ENCODE data around the gene PARD6G. TPM values are rescaled to one million over a fixed set of nuclear protein-coding genes. Genes with fewer than 3 reads are reported as not detected.

PARD6G gene
- total and polyA plus RNA-seq, 7 donors: 1.2 to 13.0 (median 7.8) TPM; not detected in 1

- TF ChIP-seq POLR2AphosphoS5 (IDR thresholded peaks at IDR 0.05) (no peak), CTCF (IDR thresholded peaks at IDR 0.05) (no peak), EP300 (IDR thresholded peaks at IDR 0.05) (no peak), POLR2A (IDR thresholded peaks at IDR 0.05) (no peak)
- Histone ChIP-seq H3K4me1 (peaks cover 0 to 19% (median 15%) of the 10 kb centered on the region in 4 donors), H3K36me3 (peaks cover 0 to 4% (median 0%) of the 10 kb centered on the region in 4 donors), H3K9me3 (no peaks in the 10 kb centered on the region), H3K4me3 (no peak overlapping the region), H3K27ac (no peak overlapping the region), H3K27me3 (no peaks in the 10 kb centered on the region)
- intact Hi-C loops (cut with DNase I): loop anchor here (10.0 kb wide), 1 partner anchor 428 kb away; no protein-coding TSS in a partner anchor
- 22 to 42% methylated on average over 1 of the region's 1 CpG for WGBS, 2 donors
- no peak for DNase-seq
Measured at GRCh38 chr18:80112624-80113248, 134.6 kb downstream of the PARD6G start.

- Histone ChIP-seq H3K9me3 (no peaks in the 10 kb centered on the region), H3K27ac (peak overlapping the region; percentile 83 to 94 (median 92)), H3K4me1 (peaks cover 0 to 17% (median 14%) of the 10 kb centered on the region in 4 donors), H3K36me3 (no peaks in the 10 kb centered on the region), H3K27me3 (no peaks in the 10 kb centered on the region), H3K4me3 (peak overlapping the region; percentile 39 to 90 (median 75))
- WGBS, 2 donors: 0 to 1% methylated on average over 34 of the region's 34 CpGs
- TF ChIP-seq EP300 (IDR thresholded peaks at IDR 0.05) (no peak), POLR2A (IDR thresholded peaks at IDR 0.05) (no peak), POLR2AphosphoS5 (IDR thresholded peaks at IDR 0.05) (peak in 1 of 4 donors; percentile 6), CTCF (IDR thresholded peaks at IDR 0.05) (no peak)
- peak; percentile 77 for DNase-seq
- intact Hi-C loops (cut with DNase I): loop anchor here (2.0 to 10.0 kb wide), 3 partner anchors 75 to 425 kb away; partner anchors contain the start of genes RBFA and TXNL4A
Measured at GRCh38 chr18:80109676-80110078, 137.6 kb downstream of the PARD6G start.

- Histone ChIP-seq H3K4me3 (peak within 1 kb of the TSS; percentile 39 to 90 (median 75)), H3K36me3 (no peaks in the 10 kb centered on the region), H3K27ac (peak within 1 kb of the TSS; percentile 83 to 94 (median 92)), H3K27me3 (no peaks in the 10 kb centered on the region), H3K4me1 (peaks cover 0 to 23% (median 13%) of the 10 kb centered on the region in 4 donors), H3K9me3 (no peaks in the 10 kb centered on the region)
- peak; percentile 92 for DNase-seq
- 2% methylated on average over 76 of the region's 76 CpGs for WGBS, 2 donors
- TF ChIP-seq POLR2A (IDR thresholded peaks at IDR 0.05) (no peak), CTCF (IDR thresholded peaks at IDR 0.05) (no peak), POLR2AphosphoS5 (IDR thresholded peaks at IDR 0.05) (peak; percentile 70 to 88 (median 79)), EP300 (IDR thresholded peaks at IDR 0.05) (no peak)
- intact Hi-C loops (cut with DNase I): loop anchor here (2.0 to 5.0 kb wide), 2 partner anchors 74 to 122 kb away; partner anchors contain the start of genes RBFA and TXNL4A
Measured at GRCh38 chr18:80108739-80109675, 138.3 kb downstream of the PARD6G start, which contains the start of gene ADNP2. ADNP2 (plus strand) TSS chr18:80109262; CDS start chr18:80117543, 8,281 bp downstream.

- intact Hi-C loops (cut with DNase I): loop anchor here (2.0 to 5.0 kb wide), 2 partner anchors 73 to 121 kb away; partner anchors contain the start of genes RBFA and TXNL4A
- H3K4me1 ChIP-seq: peaks cover 0 to 32% (median 16%) of the 10 kb centered on the region in 4 donors
- peak overlapping the region; percentile 83 to 94 (median 92) for H3K27ac ChIP-seq
- H3K27me3 ChIP-seq: no peaks in the 10 kb centered on the region
- no peaks in the 10 kb centered on the region for H3K9me3 ChIP-seq
- H3K36me3 ChIP-seq: no peaks in the 10 kb centered on the region
- no peak for DNase-seq
- TF ChIP-seq POLR2A (IDR thresholded peaks at IDR 0.05) (no peak), POLR2AphosphoS5 (IDR thresholded peaks at IDR 0.05) (no peak), CTCF (IDR thresholded peaks at IDR 0.05) (no peak)
- 93 to 94% methylated on average over 23 of the region's 23 CpGs for WGBS, 2 donors
- no peak overlapping the region for H3K4me3 ChIP-seq
Measured at GRCh38 chr18:80108121-80108536, 139.2 kb downstream of the PARD6G start.

All from sigmoid colon (tissue), 7 donors.